NCI-H146 (cell line): ENCODE results near the gene TBC1D22B.
A peak's percentile ranks its signal among the peaks of the same experiment; 100 is the strongest.
"Not testable (repeated sequence)": the region's sequence is repeated elsewhere in the genome, so short reads cannot be mapped to it uniquely, and the experiment has no call there.

ENCODE experiments used
- DNase-seq: peaks from one replicate; lab custom pipeline; 2025; lab: John Stamatoyannopoulos, UW

Gene TBC1D22B

DNA sequence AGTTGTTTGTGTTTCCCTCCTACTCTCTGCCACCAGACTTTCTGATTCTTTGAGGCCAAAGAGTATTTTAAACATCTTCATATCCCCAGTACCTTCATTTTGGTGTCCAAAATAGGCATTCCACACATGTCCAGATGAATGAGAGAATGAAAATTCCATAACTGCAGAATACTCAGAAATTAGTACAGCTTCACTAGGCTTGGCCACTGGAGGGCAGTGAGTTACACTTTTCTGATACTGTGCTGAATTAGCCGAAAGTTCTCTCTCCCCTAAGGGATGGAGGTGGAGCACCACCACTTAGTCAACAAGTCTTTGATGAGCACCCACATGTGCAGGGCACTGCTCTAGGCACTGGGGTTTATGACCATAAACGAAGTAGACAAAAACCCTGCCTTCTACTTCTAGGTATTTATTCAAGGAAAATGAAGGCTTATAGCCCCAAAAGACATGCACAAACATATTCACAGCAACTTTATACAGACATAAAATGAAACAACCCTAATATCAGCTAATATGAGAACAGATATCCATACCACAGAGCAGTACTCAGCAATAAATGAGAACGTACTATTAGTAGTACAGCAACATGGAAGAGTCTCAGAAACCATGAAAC, 46.4 kb downstream of the TBC1D22B start:
- DNase-seq: no peak

DNA sequence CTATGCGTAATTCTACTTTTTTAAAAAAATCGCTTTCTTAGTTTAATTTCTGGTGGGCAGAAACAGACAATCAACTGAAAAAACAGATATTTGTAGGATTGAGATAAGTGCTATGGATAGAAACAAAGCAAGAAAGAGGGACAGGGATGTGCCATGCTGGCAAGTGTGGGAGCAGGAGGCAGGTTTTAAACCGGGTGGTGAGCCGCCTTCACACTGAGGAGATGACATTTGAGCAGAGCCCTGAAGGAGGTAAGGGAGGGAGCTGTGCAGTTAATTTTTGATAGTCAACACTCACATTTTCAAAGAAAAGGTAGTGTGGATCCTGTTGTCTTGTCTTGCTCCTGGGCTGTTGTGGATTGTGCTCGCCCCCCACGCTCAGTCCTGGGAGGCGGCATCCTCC, 47.2 kb downstream of the TBC1D22B start:
- no peak for DNase-seq

- DNase-seq: no peak
Observed at GRCh38 chr6:37305841-37306425, 48.4 kb downstream of the TBC1D22B start.

DNA sequence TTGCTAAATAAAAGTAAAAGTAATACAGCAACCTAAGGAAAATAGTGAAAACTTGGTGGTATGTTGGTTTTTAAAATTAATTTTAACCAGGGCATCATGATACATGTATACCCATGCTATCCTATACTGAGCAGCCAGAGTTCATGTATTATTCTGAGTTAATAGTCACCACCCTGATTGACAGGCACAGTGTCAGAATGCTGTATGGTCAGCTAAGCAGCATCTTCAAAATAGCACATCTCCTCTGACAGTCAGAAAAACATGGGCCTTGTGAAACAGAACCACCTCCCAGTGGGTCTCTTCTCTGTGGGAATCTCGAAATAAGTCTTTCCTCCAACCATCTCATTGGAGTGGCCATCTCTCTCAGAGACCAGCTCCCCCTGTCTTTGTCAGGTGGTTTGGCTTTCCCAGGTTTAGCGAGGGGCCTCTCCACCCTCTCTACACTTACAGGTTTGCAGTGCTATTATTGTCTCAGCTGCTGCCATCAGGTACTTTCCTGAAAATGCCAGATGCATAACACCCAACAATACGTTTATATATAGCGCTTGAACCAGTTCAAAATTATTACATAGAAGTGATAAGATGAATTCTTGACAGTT, 49.2 kb downstream of the TBC1D22B start:
- peak; percentile 19 for DNase-seq

DNA sequence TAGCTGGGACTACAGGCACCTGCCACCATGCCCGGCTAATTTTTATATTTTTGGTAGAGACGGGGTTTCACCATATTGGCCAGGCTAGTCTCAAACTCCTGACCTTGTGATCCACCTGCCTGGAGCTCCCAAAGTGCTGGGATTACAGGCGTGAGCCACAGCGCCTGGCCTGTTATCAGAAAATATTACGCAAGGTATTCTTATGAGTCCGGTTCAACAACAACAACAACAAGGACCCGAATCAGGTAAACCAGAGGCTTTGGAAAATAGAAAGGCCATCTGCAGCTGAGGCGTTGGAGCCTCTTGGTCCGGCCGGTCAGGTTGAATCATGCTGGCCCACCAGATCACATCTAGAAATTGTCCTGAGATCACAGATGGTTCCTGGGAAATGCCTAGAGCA, 49.9 kb downstream of the TBC1D22B start:
- not testable (repeated sequence) for DNase-seq

- DNase-seq: peak; percentile 29
Observed at GRCh38 chr6:37308069-37308815, 50.7 kb downstream of the TBC1D22B start.

DNA sequence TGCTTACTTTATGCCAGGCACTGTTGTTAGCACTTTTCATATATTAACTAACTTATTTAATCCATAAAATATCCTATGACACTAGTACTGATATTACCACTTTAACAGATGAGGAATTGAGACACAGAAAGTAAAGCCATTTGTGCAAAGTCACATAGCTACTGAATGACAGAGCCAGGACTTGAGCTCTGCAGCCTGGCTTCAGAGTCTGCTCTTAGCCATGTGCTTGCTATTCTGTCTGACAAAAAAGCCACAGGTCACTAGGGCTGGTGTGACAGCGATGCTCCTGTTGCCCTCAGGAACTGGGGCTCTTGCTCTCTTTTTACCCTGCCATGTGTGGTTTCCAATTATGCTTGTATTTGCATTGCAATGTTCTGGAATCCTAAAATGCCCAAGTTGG, 51.5 kb downstream of the TBC1D22B start:
- no peak for DNase-seq

DNA sequence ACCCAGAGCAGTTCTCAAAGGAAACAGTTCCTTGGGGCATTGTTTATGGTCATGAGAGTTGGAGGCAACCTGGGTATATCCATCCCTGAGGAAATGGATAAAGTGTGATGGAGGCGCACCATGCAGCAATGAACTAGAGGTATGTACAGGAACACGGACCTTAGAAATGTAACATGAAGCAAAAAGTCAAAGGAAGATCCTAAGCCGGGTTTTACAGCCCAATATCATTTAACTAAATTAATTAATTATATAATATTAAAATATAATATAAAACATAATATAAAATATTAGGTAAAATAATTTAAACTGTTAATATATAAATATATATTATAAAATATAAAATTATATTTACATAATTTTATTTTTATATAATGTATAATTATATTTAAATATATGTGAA, 52.1 kb downstream of the TBC1D22B start:
- no peak for DNase-seq

- no peak for DNase-seq
Observed at GRCh38 chr6:37310966-37311365, 53.4 kb downstream of the TBC1D22B start.

GRCh38 chr6:37311741-37312473, 54.3 kb downstream of the TBC1D22B start:
- DNase-seq: no peak

DNA sequence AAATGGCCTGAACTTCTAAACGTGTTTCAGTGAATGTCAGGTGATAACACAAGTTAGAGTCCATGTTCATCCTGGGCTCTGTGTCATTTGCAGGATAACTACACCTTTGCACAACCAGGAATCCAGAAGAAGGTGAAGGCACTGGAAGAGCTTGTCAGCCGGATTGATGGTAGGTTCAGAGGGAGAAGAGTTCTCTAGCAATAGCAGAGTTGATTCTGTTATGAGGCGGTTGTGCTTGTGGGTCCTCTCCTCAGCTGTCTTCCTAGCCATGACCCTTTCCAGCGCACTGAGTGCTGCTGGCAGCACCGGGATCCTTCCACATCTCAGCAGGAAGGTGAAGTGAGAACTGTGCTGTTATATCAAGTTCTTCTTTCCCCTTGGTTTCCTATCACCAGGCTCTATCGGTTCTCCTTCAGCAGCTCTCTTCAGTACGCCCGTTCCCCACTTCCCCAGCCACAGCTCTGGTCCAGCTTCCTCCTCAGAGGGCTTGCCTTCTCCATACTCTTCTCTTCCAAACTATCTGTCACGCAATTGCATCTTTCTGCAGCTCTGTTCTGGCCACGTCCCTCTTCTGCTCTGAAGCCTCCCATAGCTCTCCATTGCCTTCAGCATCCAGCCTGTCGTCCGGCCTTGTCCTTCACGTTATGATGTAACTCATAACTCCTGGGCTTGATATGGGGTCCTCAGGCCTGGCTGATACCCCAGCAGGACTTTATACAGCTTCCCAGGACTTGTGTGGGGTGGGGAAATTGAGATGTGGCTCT, 56.3 kb downstream of the TBC1D22B start:
- DNase-seq: no peak

GRCh38 chr6:37314487-37315156, 57.0 kb downstream of the TBC1D22B start:
- peak; percentile 36 for DNase-seq

DNA sequence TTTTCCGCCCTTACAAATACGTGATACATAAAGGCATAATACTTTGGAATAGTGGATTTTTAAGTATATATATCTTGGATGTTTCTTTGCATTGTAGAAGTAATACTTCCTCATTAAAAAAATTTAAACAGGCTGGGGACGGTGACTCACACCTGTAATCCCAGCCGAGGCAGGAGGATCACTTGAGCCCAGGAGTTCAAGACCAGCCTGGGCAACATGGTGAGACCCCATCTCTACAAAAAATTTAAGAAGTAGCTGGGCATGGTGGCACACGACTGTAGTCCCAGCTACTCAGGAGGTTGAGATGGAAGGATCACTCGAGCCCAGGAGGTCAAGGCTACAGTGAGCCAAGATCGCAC, 57.6 kb downstream of the TBC1D22B start:
- DNase-seq: no peak

DNA sequence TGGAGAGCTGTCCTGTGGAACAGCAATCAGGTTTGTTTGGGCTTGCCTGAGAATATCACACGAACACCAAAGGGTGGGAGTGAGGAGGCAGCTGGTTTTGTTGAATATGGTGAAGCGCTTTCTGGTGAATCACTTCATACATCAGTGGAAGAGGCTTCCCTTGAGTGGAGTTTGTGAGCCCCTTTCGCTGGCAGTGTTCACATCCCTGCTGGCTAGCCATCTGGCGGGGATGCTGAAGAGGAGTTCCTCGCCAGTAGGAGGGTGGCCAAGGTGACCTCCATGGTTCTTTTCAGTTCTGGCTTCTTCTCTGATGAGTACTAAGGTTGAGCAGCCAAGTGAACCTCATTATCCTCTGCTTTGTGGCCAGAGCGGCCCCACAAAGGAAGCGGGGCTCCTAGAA, 58.5 kb downstream of the TBC1D22B start:
- DNase-seq: no peak

- no peak for DNase-seq
Observed at GRCh38 chr6:37317312-37318038, 59.9 kb downstream of the TBC1D22B start.

DNA sequence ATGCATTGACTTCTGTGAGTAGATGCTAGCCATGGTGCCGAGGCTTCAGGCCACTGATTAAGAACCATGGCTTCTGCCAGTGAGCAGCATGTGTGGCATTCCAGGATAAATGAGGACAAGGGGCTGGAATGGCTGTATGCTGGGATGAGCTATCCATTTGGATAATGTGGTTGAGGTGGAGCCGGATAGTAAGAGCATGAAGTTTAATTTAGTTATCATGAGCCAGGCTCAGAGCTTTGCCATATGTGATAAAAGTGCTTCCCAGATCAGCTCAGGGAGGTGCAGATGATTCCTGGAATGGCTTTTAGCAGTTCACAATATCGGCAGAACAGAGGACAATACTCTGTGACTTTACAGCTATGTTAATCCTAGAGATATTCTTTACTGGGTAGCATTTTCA, 61.6 kb downstream of the TBC1D22B start:
- no peak for DNase-seq

DNA sequence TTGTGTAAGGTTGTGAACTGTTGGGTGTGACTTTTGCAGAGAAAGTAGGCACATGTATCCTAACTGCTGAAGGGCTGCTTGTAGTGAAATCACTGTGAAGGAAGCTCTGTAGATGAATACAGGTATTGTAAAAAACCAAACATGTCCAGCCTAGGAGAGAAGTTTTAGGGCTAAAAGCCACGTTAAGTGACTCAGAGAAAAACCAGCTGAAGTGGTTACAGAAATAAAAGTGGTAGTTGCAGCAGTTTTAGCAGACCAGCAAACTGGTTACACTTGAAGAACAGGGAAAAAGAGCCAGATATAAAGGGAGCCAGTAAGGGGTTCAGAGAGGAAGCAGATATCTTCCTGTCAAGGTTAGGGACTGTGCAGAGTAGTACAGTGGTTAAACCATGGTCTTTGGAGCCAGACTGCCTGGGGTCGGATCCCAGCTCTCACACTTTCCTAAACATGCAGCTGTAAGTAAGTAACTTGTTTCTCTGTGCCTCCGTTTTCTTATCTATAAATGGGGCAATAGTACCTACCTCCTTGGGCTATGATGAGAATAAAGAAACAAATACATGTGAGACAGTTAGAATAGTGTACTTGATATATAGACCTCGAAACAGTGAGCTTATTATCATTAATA, 62.4 kb downstream of the TBC1D22B start:
- DNase-seq: no peak

GRCh38 chr6:37320646-37321045, 63.1 kb downstream of the TBC1D22B start:
- DNase-seq: no peak

DNA sequence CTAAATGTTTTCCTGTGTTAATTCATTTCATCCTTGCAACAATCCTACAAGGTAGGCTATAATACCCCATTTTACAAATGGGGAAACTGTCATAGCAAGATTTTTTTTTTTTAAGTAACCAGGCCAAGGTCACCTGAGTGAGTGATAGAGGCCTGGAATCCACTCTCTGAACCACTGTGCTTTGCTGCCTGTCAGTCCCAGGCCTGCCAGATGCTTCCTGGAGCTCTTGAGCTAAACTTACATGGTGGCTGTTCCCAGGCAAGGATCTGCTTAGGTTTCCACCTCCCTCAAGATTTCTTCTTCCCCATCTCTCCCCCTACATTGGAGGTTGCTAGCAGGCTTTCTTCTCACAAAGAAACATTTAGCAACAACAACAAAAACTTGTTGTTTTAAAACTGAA, 63.5 kb downstream of the TBC1D22B start:
- DNase-seq: no peak
